Measurements from ENCODE around the gene PKP3.

The PKP3 gene

DNA sequence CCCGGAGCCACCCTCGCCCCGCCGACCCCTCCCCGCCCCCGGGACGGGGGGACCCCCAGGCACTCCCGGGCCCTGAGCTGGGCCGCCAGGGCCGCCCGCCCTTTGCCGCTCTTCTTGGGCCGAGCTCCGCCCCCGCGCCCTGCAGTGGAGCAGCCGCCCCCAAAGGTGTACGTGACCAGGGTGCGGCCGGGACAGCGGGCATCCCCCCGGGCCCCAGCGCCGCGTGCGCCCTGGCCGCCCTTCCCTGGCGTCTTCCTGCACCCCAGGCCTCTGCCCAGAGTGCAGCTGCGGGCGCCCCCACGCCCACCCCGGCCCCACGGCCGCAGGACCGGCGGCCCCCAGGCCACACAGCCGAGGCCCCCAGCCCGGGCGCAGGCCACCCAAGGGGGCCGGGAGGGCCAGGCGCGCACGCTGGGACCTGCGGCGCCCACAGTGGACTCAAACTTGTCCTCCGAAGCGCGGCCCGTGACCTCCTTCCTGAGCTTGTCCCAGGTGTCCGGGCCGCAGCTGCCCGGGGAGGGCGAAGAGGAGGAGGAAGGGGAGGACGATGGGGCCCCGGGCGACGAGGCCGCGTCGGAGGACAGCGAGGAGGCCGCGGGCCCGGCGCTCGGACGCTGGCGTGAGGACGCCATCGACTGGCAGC lies 17.4 kb upstream of the PKP3 start:
- Histone ChIP-seq H3K9me3 (ENCODE audit: insufficient read depth, low read length, severe bottlenecking) (no peaks in the 10 kb centered on the region), H3K4me2 (ENCODE audit: insufficient read depth, low read length) (no peak overlapping the region), H3K27ac (ENCODE audit: low read length) (no peak overlapping the region), H4K20me1 (ENCODE audit: insufficient read depth, low read length) (no peaks in the 10 kb centered on the region), H2AFZ (ENCODE audit: low read depth, low read length) (no peak overlapping the region), H3K36me3 (ENCODE audit: insufficient read depth, low read length) (no peaks in the 10 kb centered on the region), H3K4me3 (ENCODE audit: low read depth in 1 of 2, low read length in 2 of 2) (no peak overlapping the region), H3K4me1 (ENCODE audit: insufficient read depth, low read length) (no peaks in the 10 kb centered on the region), H3K27me3 (ENCODE audit: insufficient read depth, low read length, poor library complexity) (no peaks in the 10 kb centered on the region), H3K79me2 (ENCODE audit: insufficient read depth, low read length) (no peaks in the 10 kb centered on the region), H3K9ac (ENCODE audit: low read depth, low read length) (no peak overlapping the region)
- no peak for ATAC-seq (ENCODE audit: insufficient read depth, low read depth)
- no peak for TF ChIP-seq EZH2 (IDR thresholded peaks at IDR 0.05; ENCODE audit: borderline replicate concordance, low read depth, low read length, severe bottlenecking)
- TF ChIP-seq, protein P1, sequence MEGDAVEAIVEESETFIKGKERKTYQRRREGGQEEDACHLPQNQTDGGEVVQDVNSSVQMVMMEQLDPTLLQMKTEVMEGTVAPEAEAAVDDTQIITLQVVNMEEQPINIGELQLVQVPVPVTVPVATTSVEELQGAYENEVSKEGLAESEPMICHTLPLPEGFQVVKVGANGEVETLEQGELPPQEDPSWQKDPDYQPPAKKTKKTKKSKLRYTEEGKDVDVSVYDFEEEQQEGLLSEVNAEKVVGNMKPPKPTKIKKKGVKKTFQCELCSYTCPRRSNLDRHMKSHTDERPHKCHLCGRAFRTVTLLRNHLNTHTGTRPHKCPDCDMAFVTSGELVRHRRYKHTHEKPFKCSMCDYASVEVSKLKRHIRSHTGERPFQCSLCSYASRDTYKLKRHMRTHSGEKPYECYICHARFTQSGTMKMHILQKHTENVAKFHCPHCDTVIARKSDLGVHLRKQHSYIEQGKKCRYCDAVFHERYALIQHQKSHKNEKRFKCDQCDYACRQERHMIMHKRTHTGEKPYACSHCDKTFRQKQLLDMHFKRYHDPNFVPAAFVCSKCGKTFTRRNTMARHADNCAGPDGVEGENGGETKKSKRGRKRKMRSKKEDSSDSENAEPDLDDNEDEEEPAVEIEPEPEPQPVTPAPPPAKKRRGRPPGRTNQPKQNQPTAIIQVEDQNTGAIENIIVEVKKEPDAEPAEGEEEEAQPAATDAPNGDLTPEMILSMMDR (IDR thresholded peaks at IDR 0.05; ENCODE audit: borderline replicate concordance, extremely low read depth, low read length, poor library complexity, severe bottlenecking): no peak
- DNase-seq: no peak

DNA sequence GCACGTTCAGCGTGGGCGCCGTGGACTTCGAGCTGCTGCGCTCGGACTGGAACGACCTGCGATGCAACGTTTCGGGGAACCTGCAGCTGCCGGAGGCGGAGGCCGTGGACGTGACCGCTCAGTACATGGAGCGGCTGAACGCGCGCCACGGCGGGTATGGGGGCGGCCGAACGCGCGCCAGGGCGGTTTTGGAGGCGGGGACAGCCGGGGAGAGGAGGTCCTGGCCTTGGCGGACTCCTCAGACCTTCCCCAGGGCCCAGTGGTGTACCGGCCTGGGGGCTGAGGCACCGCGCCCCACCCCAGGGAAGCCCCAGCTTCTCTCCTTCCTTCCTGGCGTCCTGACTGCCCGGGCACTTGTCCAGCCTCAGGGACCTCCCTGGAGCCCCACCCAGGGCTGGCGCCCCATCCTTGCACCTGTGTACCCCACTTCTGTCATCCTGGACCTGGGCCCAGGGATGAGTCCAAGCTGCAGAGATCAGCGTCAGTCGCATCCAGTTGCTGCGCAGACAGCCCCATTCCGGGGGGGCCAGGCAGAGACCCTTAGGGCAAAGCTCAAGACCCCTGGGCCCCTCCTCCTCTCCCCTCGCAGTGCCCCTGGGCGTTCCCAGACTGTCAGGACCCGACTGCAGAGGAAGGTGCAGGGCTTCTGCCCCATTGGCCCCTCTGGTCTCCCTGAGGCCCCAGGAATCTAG lies 16.7 kb upstream of the PKP3 start:
- TF ChIP-seq EZH2 (IDR thresholded peaks at IDR 0.05; ENCODE audit: borderline replicate concordance, low read depth, low read length, severe bottlenecking): no peak
- TF ChIP-seq, protein P1 (IDR thresholded peaks at IDR 0.05; ENCODE audit: borderline replicate concordance, extremely low read depth, low read length, poor library complexity, severe bottlenecking): no peak
- Histone ChIP-seq H3K9me3 (ENCODE audit: insufficient read depth, low read length, severe bottlenecking) (no peaks in the 10 kb centered on the region), H3K79me2 (ENCODE audit: insufficient read depth, low read length) (no peaks in the 10 kb centered on the region), H3K4me1 (ENCODE audit: insufficient read depth, low read length) (no peaks in the 10 kb centered on the region), H3K4me2 (ENCODE audit: insufficient read depth, low read length) (no peak overlapping the region), H3K27me3 (ENCODE audit: insufficient read depth, low read length, poor library complexity) (no peaks in the 10 kb centered on the region), H3K36me3 (ENCODE audit: insufficient read depth, low read length) (no peaks in the 10 kb centered on the region), H3K9ac (ENCODE audit: low read depth, low read length) (no peak overlapping the region), H2AFZ (ENCODE audit: low read depth, low read length) (no peak overlapping the region), H3K4me3 (ENCODE audit: low read depth in 1 of 2, low read length in 2 of 2) (no peak overlapping the region), H4K20me1 (ENCODE audit: insufficient read depth, low read length) (no peaks in the 10 kb centered on the region), H3K27ac (ENCODE audit: low read length) (no peak overlapping the region)
- DNase-seq (no peak), ATAC-seq (ENCODE audit: insufficient read depth, low read depth) (no peak)

DNA sequence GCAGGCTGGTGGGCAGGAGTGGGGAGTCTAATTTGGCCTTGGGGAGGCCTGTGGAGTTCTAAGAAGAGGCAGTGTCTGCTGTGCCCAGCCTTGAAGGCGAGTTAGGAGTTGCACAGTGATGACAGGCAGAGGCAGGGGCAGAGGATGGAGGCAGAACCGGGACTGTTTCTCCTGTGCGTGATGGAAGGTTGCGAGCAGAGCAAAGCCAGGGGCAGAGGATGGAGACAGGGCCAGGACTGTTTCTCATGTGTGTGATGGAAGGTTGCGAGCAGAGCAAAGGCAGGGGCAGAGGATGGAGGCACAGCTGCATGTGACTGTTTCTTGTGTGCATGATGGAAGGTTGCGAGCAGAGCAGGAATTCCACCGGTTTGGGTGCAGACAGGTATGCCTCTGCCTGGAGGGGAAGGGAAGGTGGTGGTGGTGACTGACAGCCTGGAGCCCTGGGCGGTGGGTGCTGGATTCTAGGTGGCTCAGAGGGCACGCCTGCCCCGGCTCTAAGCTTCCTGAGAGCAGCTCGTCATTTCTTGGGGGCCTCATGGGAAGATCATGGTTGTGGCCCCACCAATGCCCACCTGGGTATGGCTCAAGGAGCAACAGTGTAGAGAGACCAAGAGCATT lies 16.0 kb upstream of the PKP3 start:
- DNase-seq: no peak
- Histone ChIP-seq H3K9ac (ENCODE audit: low read depth, low read length) (no peak overlapping the region), H3K4me2 (ENCODE audit: insufficient read depth, low read length) (no peak overlapping the region), H4K20me1 (ENCODE audit: insufficient read depth, low read length) (no peaks in the 10 kb centered on the region), H3K27ac (ENCODE audit: low read length) (no peak overlapping the region), H2AFZ (ENCODE audit: low read depth, low read length) (no peak overlapping the region), H3K36me3 (ENCODE audit: insufficient read depth, low read length) (no peaks in the 10 kb centered on the region), H3K27me3 (ENCODE audit: insufficient read depth, low read length, poor library complexity) (no peaks in the 10 kb centered on the region), H3K79me2 (ENCODE audit: insufficient read depth, low read length) (no peaks in the 10 kb centered on the region), H3K9me3 (ENCODE audit: insufficient read depth, low read length, severe bottlenecking) (no peaks in the 10 kb centered on the region), H3K4me1 (ENCODE audit: insufficient read depth, low read length) (no peaks in the 10 kb centered on the region), H3K4me3 (ENCODE audit: low read depth in 1 of 2, low read length in 2 of 2) (no peak overlapping the region)
- TF ChIP-seq EZH2 (IDR thresholded peaks at IDR 0.05; ENCODE audit: borderline replicate concordance, low read depth, low read length, severe bottlenecking): no peak
- TF ChIP-seq, protein P1 (IDR thresholded peaks at IDR 0.05; ENCODE audit: borderline replicate concordance, extremely low read depth, low read length, poor library complexity, severe bottlenecking): no peak
- ATAC-seq (ENCODE audit: insufficient read depth, low read depth): no peak

All from DND-41 (cell line).